Stomach smooth muscle (tissue), 2 donors: ENCODE measurements around the gene TCF7.

Source experiments
- H3K27ac ChIP-seq: one replicate; pipeline ENCODE4 v1.7.0; 2013; ENCODE audit warnings: mild to moderate bottlenecking, low read length, inconsistent platforms
- H3K27me3 ChIP-seq, 2 donors: one replicate each; pipeline ENCODE4 v1.7.0; 2013; ENCODE audit warnings: low read length in 2 of 2; ENCODE audit not compliant: insufficient read depth in 2 of 2, control insufficient read depth in 1 of 2
- H3K36me3 ChIP-seq, 2 donors: one replicate each; pipeline ENCODE4 v1.7.0; 2013; ENCODE audit warnings: low read length in 2 of 2; ENCODE audit not compliant: control insufficient read depth in 2 of 2, insufficient read depth in 2 of 2
- H3K4me1 ChIP-seq: one replicate; pipeline ENCODE4 v1.7.0; 2013; ENCODE audit warnings: low read length; ENCODE audit not compliant: control insufficient read depth, insufficient read depth
- H3K4me3 ChIP-seq, 2 donors: one replicate each; pipeline ENCODE4 v1.7.0; 2013; ENCODE audit warnings: low read length in 2 of 2
- H3K9ac ChIP-seq, 2 donors: one replicate each; pipeline ENCODE4 v1.7.0; 2013; ENCODE audit warnings: low read length in 2 of 2, mild to moderate bottlenecking in 1 of 2
- H3K9me3 ChIP-seq, 2 donors: one replicate each; pipeline ENCODE4 v1.7.0; 2013; ENCODE audit warnings: low read length in 2 of 2; ENCODE audit not compliant: control insufficient read depth in 2 of 2
- donor health status: healthy.
- donor health status: Pancreatic carcinoma.

Gene TCF7

DNA sequence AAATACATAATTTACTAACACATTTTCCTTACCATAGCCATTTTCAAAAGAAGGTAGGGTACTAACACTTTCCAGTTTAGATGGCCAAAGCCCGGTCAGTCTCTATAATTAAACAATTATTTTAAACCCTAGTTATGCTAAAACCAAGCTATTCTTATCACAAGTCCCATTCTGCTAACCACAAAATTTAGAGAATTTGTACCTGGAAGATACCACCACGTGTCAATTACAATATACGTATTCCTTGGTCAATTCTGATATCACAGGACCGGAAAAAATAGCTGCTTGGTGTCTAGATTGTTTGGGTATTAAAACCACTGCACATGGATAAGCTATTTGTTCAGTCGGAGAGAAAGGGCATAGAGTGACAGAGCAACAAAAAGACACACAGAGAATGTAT, 81.2 kb downstream of the TCF7 start:
- Histone ChIP-seq H3K9me3 (no peaks in the 10 kb centered on the region), H3K4me1 (no peaks in the 10 kb centered on the region), H3K9ac (no peak overlapping the region), H3K4me3 (no peak overlapping the region), H3K27ac (no peak overlapping the region), H3K27me3 (no peaks in the 10 kb centered on the region), H3K36me3 (peaks cover 23 to 37% of the 10 kb centered on the region in 2 donors)
